Measurements from ENCODE around the gene SCRN1.

DNA sequence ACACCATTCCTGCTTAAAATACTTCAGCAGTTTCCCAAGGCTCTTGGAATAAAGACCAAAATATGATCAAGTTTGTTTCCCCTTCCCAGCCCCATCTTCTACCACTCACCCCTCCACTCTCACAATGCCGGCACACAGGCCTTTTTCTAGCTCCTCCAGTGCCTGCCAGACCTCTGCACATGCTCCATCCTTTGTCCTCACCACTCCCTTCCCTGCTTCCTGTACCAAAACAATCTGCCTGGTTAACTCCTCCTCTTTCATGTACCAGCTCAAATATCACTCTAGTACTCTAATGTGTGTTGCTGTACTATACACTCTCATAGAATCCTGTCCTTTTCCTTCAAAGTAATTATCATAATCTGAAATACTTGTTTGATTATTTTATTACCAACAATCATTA is 19.4 kb downstream of the SCRN1 start:
- no peak for TF ChIP-seq EZH2 (IDR thresholded peaks at IDR 0.05; ENCODE audit: borderline replicate concordance, low read length)
- TF ChIP-seq, protein P1, sequence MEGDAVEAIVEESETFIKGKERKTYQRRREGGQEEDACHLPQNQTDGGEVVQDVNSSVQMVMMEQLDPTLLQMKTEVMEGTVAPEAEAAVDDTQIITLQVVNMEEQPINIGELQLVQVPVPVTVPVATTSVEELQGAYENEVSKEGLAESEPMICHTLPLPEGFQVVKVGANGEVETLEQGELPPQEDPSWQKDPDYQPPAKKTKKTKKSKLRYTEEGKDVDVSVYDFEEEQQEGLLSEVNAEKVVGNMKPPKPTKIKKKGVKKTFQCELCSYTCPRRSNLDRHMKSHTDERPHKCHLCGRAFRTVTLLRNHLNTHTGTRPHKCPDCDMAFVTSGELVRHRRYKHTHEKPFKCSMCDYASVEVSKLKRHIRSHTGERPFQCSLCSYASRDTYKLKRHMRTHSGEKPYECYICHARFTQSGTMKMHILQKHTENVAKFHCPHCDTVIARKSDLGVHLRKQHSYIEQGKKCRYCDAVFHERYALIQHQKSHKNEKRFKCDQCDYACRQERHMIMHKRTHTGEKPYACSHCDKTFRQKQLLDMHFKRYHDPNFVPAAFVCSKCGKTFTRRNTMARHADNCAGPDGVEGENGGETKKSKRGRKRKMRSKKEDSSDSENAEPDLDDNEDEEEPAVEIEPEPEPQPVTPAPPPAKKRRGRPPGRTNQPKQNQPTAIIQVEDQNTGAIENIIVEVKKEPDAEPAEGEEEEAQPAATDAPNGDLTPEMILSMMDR (conservative IDR thresholded peaks at IDR 0.05 in 1 of 2, IDR thresholded peaks at IDR 0.05 in 1 of 2; ENCODE audit: extremely low read depth in 1 of 2, insufficient read depth in 1 of 2, low read depth in 1 of 2, low read length in 2 of 2): no peak

Data from mammary epithelial cell (primary cell).